Sigmoid colon (tissue), 4 donors: ENCODE data around the gene ESR1.

Experiments used
- CTCF ChIP-seq, 4 experiments: fragments of 450-650 bp in 3 of 4; fragments of 200-600 bp in 1 of 4; IDR thresholded peaks; one replicate each; pipeline ENCODE4 v1.5.1; 2016 to 2019; ENCODE audit warnings: antibody characterized with exemption in 4 of 4, mild to moderate bottlenecking in 3 of 4, moderate library complexity in 2 of 4
- POLR2A ChIP-seq, 2 donors: fragments of 450-650 bp; IDR thresholded peaks; one replicate each; pipeline ENCODE4 v1.6.1; 2016; ENCODE audit warnings: antibody characterized with exemption in 2 of 2, mild to moderate bottlenecking in 2 of 2, moderate library complexity in 2 of 2
- POLR2AphosphoS5 ChIP-seq, 4 donors: sonication (generic); formaldehyde crosslinking; IDR thresholded peaks; one replicate each; pipeline ENCODE4 v1.6.1; 2017; ENCODE audit warnings: antibody characterized with exemption in 4 of 4

GRCh38 chr6:152001408-152001807, 193.9 kb downstream of the ESR1 start:
- no peak for TF ChIP-seq CTCF (IDR thresholded peaks at IDR 0.05)
- no peak for TF ChIP-seq POLR2A (IDR thresholded peaks at IDR 0.05)
- TF ChIP-seq POLR2AphosphoS5 (IDR thresholded peaks at IDR 0.05) = no peak
